GM19438 (cell line): ENCODE data around the gene G0S2.

ENCODE experiments used
- ATAC-seq: cut with Tn5 transposase; IDR thresholded peaks from one replicate; pipeline ENCODE4 v1.9.1; 2021; ENCODE audit warnings: low read depth; ENCODE audit not compliant: unreplicated experiment

G0S2 gene

GRCh38 chr1:209714338-209714737, 39.1 kb downstream of the G0S2 start:
- ATAC-seq, result no peak

DNA sequence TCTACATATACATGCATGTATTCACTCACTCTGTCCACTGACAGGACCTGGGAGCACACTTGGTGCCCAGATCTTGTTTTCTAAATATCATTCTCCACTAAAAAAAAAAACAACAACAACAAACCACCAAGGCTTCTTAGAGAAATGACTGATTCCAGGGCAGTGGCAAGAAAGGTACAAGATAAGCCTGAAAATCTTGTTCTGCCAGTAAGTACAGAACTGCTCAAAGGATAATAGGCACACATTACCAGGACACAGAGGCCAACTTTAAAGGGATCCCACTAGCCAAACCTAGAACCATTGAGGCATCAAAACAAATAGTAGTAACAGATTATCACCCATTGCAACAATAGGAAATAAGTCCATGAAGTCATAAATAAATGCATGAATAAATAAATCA, 40.1 kb downstream of the G0S2 start:
- ATAC-seq, result no peak

- no peak for ATAC-seq
Measured at GRCh38 chr1:209717818-209718217, 42.6 kb downstream of the G0S2 start.

DNA sequence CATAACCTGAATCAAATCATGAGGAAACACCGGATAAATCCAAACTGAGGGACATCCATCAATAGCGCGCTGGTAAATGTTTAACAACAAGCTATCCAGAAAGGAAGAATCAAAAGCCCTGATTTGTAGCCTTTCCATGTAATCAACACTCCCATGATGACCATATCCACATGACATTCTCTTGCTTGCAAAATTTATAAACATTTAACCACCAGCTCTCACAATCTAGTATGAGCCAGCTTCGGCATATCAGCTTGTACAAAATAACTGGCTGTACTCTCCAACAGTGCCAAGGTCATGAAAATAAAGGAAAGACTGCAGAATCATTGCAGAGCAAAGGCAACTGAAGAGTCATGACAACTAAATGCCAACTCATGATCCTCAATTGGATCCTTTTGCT, 45.1 kb downstream of the G0S2 start:
- no peak for ATAC-seq

GRCh38 chr1:209720826-209721225, 45.6 kb downstream of the G0S2 start:
- ATAC-seq, result no peak

DNA sequence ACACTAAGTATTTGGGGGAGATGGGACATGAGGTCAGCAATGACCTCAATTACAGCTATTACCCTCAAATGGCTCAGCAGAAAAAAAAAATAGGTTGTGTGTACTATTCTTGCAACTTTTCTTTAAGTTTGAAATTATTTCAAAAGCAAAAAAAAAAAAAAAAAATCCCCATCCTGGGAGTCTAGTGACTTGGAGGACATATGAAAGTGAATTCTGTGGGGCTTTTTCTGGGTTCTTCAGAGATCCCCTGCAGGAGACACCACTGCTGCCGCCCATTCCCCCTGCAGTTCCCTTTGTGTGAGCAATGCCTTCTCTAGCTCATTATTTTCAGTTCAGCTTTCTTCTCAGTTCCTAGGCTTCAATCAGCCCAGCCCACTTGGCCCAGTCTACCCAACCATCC, 46.1 kb downstream of the G0S2 start:
- no peak for ATAC-seq

DNA sequence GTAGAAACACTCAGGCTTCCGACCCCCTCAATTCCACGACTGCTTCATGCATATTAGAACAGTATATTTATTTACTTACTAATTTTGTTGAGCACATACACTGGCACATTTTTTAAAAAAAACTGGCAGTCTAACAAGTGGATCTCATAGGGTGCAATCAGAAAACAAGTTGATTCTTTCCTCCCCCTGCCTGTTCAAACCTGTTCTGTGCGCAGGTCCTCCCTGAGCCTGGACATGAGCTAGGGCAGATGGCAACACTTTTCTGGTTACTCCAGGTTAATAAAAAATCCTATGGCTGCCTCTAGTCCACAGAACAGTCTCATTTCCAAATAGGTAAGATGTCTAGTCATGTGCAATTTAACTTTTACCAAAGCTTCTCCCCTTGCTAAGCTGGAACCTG, 48.1 kb downstream of the G0S2 start:
- no peak for ATAC-seq

- no peak for ATAC-seq
Measured at GRCh38 chr1:209723756-209724693, 48.8 kb downstream of the G0S2 start.
